ENCODE measurements around the gene LBP.
"Not testable (repeated sequence)": the region's sequence is repeated elsewhere in the genome, so short reads cannot be mapped to it uniquely, and the experiment has no call there.

Gene LBP

GRCh38 chr20:38311091-38311490 is 35.2 kb upstream of the LBP start:
- peaks cover 42% of the 10 kb centered on the region for H3K27me3 Mint-ChIP-seq
- no peaks in the 10 kb centered on the region for H3K4me1 Mint-ChIP-seq (ENCODE audit: low read depth)
- H3K4me3 Mint-ChIP-seq, result no peak overlapping the region
- no peaks in the 10 kb centered on the region for H3K36me3 Mint-ChIP-seq (ENCODE audit: low read depth)
- no peak overlapping the region for H3K27ac Mint-ChIP-seq
- H3K9me3 Mint-ChIP-seq, result no peaks in the 10 kb centered on the region

GRCh38 chr20:38311491-38311890 is 34.8 kb upstream of the LBP start:
- Mint-ChIP-seq H3K27ac (no peak overlapping the region), H3K4me1 (ENCODE audit: low read depth) (no peaks in the 10 kb centered on the region), H3K27me3 (peaks cover 42% of the 10 kb centered on the region)

GRCh38 chr20:38313676-38314075 is 32.6 kb upstream of the LBP start:
- Mint-ChIP-seq H3K27ac (no peak overlapping the region), H3K9me3 (no peaks in the 10 kb centered on the region), H3K4me3 (no peak overlapping the region), H3K27me3 (peaks cover 44% of the 10 kb centered on the region), H3K36me3 (ENCODE audit: low read depth) (no peaks in the 10 kb centered on the region), H3K4me1 (ENCODE audit: low read depth) (peaks cover 10% of the 10 kb centered on the region)

More at GRCh38 chr20:38311491-38311890, 34.8 kb upstream of the LBP start:
- H3K36me3 Mint-ChIP-seq (ENCODE audit: low read depth), result no peaks in the 10 kb centered on the region
- no peaks in the 10 kb centered on the region for H3K9me3 Mint-ChIP-seq
- no peak overlapping the region for H3K4me3 Mint-ChIP-seq

GRCh38 chr20:38314350-38314749 is 31.9 kb upstream of the LBP start:
- H3K36me3 Mint-ChIP-seq (ENCODE audit: low read depth); H3K27ac Mint-ChIP-seq; H3K9me3 Mint-ChIP-seq; H3K4me3 Mint-ChIP-seq: not testable (repeated sequence)
- H3K27me3 Mint-ChIP-seq, result peaks cover 44% of the 10 kb centered on the region
- peaks cover 10% of the 10 kb centered on the region for H3K4me1 Mint-ChIP-seq (ENCODE audit: low read depth)

GRCh38 chr20:38315290-38315966 is 30.9 kb upstream of the LBP start:
- H3K36me3 Mint-ChIP-seq (ENCODE audit: low read depth), result no peaks in the 10 kb centered on the region
- H3K9me3 Mint-ChIP-seq, result no peaks in the 10 kb centered on the region
- peaks cover 10% of the 10 kb centered on the region for H3K4me1 Mint-ChIP-seq (ENCODE audit: low read depth)
- peaks cover 51% of the 10 kb centered on the region for H3K27me3 Mint-ChIP-seq
- H3K4me3 Mint-ChIP-seq, result no peak overlapping the region
- H3K27ac Mint-ChIP-seq, result no peak overlapping the region

GRCh38 chr20:38316341-38316740 is 29.9 kb upstream of the LBP start:
- Mint-ChIP-seq H3K27me3 (peaks cover 47% of the 10 kb centered on the region), H3K36me3 (ENCODE audit: low read depth) (no peaks in the 10 kb centered on the region), H3K4me3 (no peak overlapping the region), H3K9me3 (no peaks in the 10 kb centered on the region), H3K27ac (no peak overlapping the region), H3K4me1 (ENCODE audit: low read depth) (peaks cover 10% of the 10 kb centered on the region)

- no peaks in the 10 kb centered on the region for H3K36me3 Mint-ChIP-seq (ENCODE audit: low read depth)
- H3K4me1 Mint-ChIP-seq (ENCODE audit: low read depth), result peaks cover 10% of the 10 kb centered on the region
- no peak overlapping the region for H3K4me3 Mint-ChIP-seq
- peaks cover 46% of the 10 kb centered on the region for H3K27me3 Mint-ChIP-seq
- H3K27ac Mint-ChIP-seq, result no peak overlapping the region
- no peaks in the 10 kb centered on the region for H3K9me3 Mint-ChIP-seq
Observed at GRCh38 chr20:38317422-38317821, 28.9 kb upstream of the LBP start.

GRCh38 chr20:38320221-38320620 is 26.1 kb upstream of the LBP start:
- H3K9me3 Mint-ChIP-seq, result no peaks in the 10 kb centered on the region
- no peaks in the 10 kb centered on the region for H3K36me3 Mint-ChIP-seq (ENCODE audit: low read depth)
- H3K4me1 Mint-ChIP-seq (ENCODE audit: low read depth), result peaks cover 10% of the 10 kb centered on the region
- no peak overlapping the region for H3K4me3 Mint-ChIP-seq
- no peak overlapping the region for H3K27ac Mint-ChIP-seq
- H3K27me3 Mint-ChIP-seq, result peaks cover 43% of the 10 kb centered on the region

GRCh38 chr20:38321959-38322598 is 24.2 kb upstream of the LBP start:
- H3K4me1 Mint-ChIP-seq (ENCODE audit: low read depth), result peaks cover 5% of the 10 kb centered on the region
- no peak overlapping the region for H3K4me3 Mint-ChIP-seq
- no peaks in the 10 kb centered on the region for H3K36me3 Mint-ChIP-seq (ENCODE audit: low read depth)
- H3K9me3 Mint-ChIP-seq, result no peaks in the 10 kb centered on the region
- peaks cover 37% of the 10 kb centered on the region for H3K27me3 Mint-ChIP-seq
- no peak overlapping the region for H3K27ac Mint-ChIP-seq

GRCh38 chr20:38324159-38324558 is 22.1 kb upstream of the LBP start:
- Mint-ChIP-seq H3K27ac (no peak overlapping the region), H3K27me3 (peaks cover 31% of the 10 kb centered on the region), H3K36me3 (ENCODE audit: low read depth) (no peaks in the 10 kb centered on the region)

GRCh38 chr20:38325167-38325566 is 21.1 kb upstream of the LBP start:
- Mint-ChIP-seq H3K36me3 (ENCODE audit: low read depth) (no peaks in the 10 kb centered on the region), H3K4me3 (no peak overlapping the region), H3K27ac (no peak overlapping the region), H3K27me3 (peaks cover 27% of the 10 kb centered on the region), H3K4me1 (ENCODE audit: low read depth) (no peaks in the 10 kb centered on the region), H3K9me3 (no peaks in the 10 kb centered on the region)

More at GRCh38 chr20:38324159-38324558, 22.1 kb upstream of the LBP start:
- Mint-ChIP-seq H3K9me3 (no peaks in the 10 kb centered on the region), H3K4me1 (ENCODE audit: low read depth) (no peaks in the 10 kb centered on the region), H3K4me3 (no peak overlapping the region)

GRCh38 chr20:38325905-38326304 is 20.4 kb upstream of the LBP start:
- no peaks in the 10 kb centered on the region for H3K36me3 Mint-ChIP-seq (ENCODE audit: low read depth)
- no peaks in the 10 kb centered on the region for H3K9me3 Mint-ChIP-seq
- no peak overlapping the region for H3K4me3 Mint-ChIP-seq
- no peak overlapping the region for H3K27ac Mint-ChIP-seq
- peaks cover 26% of the 10 kb centered on the region for H3K27me3 Mint-ChIP-seq
- no peaks in the 10 kb centered on the region for H3K4me1 Mint-ChIP-seq (ENCODE audit: low read depth)

GRCh38 chr20:38326309-38326708 is 20.0 kb upstream of the LBP start:
- H3K27ac Mint-ChIP-seq, result no peak overlapping the region
- no peaks in the 10 kb centered on the region for H3K9me3 Mint-ChIP-seq
- H3K4me1 Mint-ChIP-seq (ENCODE audit: low read depth), result no peaks in the 10 kb centered on the region
- H3K27me3 Mint-ChIP-seq, result peaks cover 27% of the 10 kb centered on the region
- no peak overlapping the region for H3K4me3 Mint-ChIP-seq
- H3K36me3 Mint-ChIP-seq (ENCODE audit: low read depth), result no peaks in the 10 kb centered on the region

- no peaks in the 10 kb centered on the region for H3K36me3 Mint-ChIP-seq (ENCODE audit: low read depth)
- no peak overlapping the region for H3K27ac Mint-ChIP-seq
- H3K4me3 Mint-ChIP-seq, result no peak overlapping the region
- no peaks in the 10 kb centered on the region for H3K4me1 Mint-ChIP-seq (ENCODE audit: low read depth)
- H3K9me3 Mint-ChIP-seq, result no peaks in the 10 kb centered on the region
- peaks cover 36% of the 10 kb centered on the region for H3K27me3 Mint-ChIP-seq
Observed at GRCh38 chr20:38330638-38331037, 15.6 kb upstream of the LBP start.

GRCh38 chr20:38331245-38331644 is 15.0 kb upstream of the LBP start:
- H3K27me3 Mint-ChIP-seq, result peaks cover 39% of the 10 kb centered on the region
- H3K4me3 Mint-ChIP-seq, result no peak overlapping the region

GRCh38 chr20:38331814-38332213 is 14.5 kb upstream of the LBP start:
- Mint-ChIP-seq H3K36me3 (ENCODE audit: low read depth) (no peaks in the 10 kb centered on the region), H3K27me3 (peaks cover 41% of the 10 kb centered on the region), H3K4me3 (no peak overlapping the region), H3K4me1 (ENCODE audit: low read depth) (no peaks in the 10 kb centered on the region), H3K9me3 (no peaks in the 10 kb centered on the region), H3K27ac (no peak overlapping the region)

More at GRCh38 chr20:38331245-38331644, 15.0 kb upstream of the LBP start:
- Mint-ChIP-seq H3K27ac (no peak overlapping the region), H3K4me1 (ENCODE audit: low read depth) (no peaks in the 10 kb centered on the region), H3K36me3 (ENCODE audit: low read depth) (no peaks in the 10 kb centered on the region), H3K9me3 (no peaks in the 10 kb centered on the region)

All from stimulated activated naive CD8-positive, alpha-beta T cell treated with anti-CD3 and anti-CD28 coated beads, Interleukin-15, Interleukin-2, amounts not matched to agents 100 ng/mL and 50 ng/mL, for 24 hours (primary cell).